GM19395 (cell line): ENCODE data around the gene TNNI3K.

ENCODE experiments used
- ATAC-seq: cut with Tn5 transposase; IDR thresholded peaks from one replicate; pipeline ENCODE4 v1.9.1; 2021; ENCODE audit warnings: mild to moderate bottlenecking, moderate library complexity; ENCODE audit not compliant: unreplicated experiment

The TNNI3K gene

DNA sequence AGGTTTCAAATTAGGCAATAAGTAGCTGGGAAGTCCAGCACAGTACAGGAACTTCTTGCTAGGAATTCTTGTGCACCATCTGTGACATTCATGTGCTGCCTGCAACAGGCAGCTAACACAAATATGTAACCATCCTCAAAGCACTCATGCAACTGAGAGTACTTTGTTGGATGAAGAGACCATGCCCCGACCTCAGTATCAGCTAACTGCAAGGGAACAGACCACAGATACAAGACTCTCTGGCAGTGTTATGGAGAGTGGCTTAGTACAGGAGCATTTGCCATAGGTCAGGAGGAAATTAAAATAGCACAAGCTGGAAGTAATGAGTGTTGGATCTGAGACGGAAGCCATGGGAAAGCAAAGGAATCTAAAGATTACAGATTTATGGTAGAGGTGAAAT is 153.7 kb downstream of the TNNI3K start:
- no peak for ATAC-seq

DNA sequence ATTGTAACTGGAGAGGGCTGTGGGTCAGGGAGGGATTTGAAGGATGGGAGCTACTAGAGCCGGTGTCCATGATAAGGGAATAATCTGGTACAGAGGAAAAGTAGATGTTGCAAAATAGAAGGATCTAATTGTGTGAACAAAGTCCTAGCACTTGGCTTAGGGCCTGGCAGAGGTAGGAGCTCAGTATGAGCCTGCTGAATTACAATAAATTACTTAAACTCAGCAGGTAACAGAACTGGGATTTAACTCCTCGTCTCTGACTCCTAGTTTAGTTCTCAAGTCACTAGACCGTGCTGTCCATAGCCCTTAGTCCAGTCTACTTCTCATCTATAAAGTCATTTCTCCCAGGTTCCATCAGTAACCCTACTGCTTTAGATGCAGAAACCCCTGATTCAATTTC is 157.0 kb downstream of the TNNI3K start:
- ATAC-seq, result no peak

DNA sequence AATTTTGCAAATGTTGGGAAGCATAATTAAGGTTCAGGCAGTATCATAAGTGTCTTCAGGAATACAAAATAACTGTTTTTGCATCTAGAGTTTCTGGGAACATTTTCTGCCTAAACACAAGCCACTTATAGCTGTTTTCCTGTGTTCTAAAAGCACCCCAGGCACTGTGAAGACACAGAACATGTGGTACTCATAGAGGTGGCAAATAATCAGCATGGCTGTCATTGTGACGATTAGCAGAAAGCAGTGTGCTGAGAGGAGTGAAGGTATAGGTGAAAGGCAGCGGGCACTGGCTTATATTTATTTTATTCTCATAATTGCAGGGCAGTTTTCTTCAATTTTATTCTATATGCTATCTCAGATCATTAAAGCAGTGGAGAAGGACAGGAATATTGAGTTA is 157.7 kb downstream of the TNNI3K start:
- ATAC-seq, result no peak

DNA sequence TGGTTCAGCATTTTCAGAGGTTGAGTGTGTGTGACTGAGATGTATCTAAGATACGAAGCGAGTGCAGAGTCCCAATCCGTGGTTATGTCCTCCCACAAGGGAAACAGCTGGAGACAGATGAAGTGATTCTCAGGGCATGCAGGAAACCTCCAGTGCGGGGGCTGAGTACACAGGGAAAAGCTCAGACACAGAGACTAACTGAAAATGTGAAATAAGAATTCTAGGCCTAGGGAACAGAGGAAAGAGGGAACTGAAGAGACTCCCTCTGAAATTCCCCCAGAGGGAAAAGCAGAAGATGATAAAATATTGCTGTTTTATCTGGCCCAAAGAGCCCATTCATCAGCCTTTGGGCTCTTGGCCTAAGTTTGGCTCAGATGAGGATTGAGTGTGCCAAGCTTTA is 160.4 kb downstream of the TNNI3K start:
- ATAC-seq, result no peak

DNA sequence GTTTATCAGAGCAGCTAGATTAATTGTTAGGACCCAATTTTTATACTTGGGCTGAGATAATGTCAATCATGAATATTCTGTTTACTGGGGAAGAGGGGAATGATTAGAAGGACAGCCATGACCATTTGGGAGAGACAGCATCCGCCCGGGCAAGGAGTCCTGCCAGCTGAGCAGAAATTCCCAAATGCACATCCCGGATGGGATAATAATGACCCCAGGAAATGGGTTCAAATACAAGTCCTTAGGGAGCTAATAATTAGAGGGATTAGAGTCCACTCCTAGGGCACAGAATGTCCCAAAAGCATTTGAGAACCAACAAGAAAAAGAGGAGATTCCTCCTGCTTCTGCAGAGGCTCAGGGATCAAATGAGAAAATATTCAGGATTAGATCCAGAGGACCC is 161.3 kb downstream of the TNNI3K start:
- ATAC-seq, result no peak

DNA sequence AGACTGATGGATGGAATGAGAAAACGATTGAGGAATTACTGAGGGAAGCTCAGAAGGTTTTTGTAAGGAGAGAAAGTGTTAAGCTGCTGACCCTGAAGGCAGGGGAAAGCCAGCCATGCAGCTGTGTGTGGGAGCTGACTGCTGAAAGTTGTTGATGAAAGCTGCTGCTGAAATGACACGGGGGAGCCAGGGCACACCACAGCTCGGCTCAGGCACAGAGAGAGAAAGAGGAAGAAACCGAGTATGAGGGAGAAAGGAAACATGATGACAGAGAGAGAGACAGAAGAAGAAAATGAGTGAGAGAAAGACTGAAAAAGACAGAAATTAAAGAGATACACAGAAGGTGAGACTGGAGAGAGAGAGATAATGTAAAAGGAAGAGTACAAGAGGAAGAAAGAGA is 161.7 kb downstream of the TNNI3K start:
- ATAC-seq, result peak; percentile 52

DNA sequence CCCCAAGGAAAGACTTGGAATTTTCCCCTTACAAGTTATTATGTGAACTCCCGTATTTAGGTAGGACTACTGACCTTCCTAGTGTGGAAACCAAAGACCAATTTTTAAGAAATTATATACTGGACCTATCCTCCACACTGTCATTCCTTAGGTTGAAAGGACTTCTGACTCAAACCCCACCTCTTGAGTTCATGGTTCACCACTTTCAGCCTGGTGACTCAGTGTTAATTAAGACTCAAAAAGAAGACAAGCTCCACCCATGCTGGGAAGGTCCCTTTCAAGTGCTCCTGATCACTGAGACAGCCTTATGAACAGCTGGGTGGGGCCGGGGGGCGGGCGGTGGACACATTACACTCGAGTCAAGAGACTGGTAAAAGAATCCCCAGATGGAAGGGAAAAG is 164.1 kb downstream of the TNNI3K start:
- ATAC-seq, result no peak

DNA sequence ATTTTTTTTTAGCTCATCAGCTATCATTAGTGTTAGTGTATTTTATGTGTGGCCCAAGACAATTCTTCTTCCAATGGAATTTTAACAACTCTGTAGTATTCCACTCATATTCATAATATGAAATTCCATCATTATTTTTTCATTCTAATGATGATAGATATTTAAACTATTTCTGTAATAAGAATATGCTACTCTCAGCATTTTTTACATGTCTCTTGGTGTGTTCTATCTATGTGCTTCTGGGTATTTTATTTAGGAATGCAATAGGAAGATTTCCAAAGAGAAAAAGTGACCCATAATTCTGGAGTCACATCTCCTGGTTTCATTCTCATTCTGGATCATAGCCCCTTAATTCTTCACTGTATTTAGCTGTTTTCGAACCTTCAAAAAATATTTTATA is 167.7 kb downstream of the TNNI3K start:
- ATAC-seq, result no peak

DNA sequence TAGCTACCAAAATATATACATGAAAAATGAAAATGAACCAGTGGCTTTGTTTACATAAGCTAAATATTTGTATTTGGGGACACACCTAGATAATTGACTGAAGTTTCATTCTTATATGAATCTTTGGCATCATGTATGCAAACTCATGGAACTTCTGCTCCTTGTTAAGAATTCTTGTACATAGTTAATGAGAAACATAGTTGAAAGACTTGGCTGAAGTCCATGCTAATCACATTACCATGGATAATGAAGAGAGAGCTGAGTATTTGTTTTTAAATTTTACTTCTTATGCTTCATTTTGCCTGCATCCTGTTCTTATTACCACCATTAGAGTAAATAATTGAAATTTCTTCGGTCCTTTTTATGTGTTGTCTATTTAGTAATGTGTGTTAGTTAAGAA is 168.4 kb downstream of the TNNI3K start:
- no peak for ATAC-seq

DNA sequence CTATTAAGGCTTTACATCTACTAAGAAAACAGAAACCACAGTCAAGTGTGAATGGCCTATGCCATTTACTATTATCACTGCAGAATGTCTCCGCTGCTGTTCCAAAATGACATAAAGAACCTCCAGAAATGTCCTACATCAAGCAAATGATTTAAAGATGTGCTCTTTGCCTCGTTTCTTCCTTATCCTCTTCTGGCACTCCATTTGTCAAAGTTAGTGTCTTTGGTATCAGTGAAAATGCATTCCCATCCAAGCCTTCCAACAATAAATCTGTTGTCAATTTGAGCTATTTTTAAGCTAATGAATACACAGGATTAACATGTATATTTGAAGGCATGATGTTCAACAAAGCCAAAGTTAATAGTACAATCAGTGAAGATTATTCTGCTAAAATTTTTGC is 171.6 kb downstream of the TNNI3K start:
- ATAC-seq, result no peak

DNA sequence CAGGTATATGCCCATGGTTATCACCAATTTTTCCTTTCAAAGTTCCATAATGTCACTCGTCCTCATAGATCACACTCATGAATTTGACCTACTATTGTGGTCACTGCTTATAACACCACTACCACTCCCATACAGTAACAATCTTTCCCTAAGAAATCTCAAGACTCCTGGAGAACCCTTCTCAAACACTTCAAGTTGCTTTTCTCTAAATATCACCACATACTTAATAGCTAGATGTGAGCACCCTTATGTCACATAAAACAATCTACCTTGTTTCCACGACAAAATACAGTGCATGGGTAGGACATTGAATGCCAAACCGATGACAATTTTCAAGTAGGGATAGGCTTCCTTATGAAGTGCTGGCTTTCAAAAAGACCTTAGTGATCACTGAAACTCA is 172.7 kb downstream of the TNNI3K start:
- no peak for ATAC-seq

DNA sequence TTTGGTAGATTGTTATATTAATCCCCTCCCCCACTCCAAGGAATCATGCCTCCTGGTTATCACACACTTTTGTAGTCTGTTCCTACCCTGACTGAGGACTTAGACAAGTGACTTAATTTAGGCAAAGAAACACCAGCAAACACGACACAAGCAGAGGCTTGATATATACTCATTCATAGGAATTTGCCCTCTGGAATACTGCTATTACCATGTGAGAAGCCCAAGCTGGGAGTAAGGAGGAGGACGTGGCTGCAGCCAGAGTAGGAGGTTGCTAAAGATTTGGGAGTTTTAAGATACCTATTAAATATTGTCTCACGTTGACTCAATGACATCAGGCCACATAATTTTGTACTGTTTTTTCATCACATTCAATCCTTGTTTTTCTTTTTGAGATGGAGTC is 177.1 kb downstream of the TNNI3K start:
- ATAC-seq, result no peak

DNA sequence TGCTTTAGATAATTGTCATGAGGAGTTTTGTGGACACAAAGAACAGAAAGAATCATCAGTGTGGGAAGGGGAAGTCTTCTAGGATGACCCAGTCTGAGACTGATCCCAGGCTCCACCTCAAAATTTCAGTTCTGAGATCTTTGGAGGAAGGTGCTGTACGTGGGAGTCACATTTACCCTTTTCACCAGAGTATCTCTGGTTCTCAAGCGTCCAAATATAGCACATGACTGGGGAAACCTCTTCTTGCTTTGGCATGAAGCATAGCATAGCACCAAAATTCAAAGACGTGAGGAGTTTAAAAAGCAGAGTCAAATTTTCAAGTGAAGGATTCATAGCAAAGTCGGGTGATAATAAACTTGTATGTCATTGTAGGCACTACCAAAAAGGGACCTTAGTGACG is 180.7 kb downstream of the TNNI3K start:
- ATAC-seq, result no peak

DNA sequence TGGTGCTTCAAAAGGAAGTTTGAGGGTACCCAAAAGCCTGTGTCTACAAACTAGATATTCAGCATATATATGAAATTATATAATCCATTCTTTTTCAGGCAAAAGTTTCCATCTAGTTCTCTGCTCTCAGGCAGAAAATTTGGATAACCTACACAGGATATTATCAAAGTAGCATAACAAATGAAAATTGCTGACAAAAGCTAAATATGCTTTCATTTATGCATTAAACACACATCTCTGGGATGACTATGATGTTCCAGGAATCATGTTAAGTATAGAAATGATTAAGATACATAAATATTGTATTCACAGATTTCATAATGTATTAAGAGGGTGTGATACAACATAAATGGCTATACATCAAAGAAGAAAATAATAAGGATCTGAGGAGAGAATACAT is 184.4 kb downstream of the TNNI3K start:
- ATAC-seq, result no peak

DNA sequence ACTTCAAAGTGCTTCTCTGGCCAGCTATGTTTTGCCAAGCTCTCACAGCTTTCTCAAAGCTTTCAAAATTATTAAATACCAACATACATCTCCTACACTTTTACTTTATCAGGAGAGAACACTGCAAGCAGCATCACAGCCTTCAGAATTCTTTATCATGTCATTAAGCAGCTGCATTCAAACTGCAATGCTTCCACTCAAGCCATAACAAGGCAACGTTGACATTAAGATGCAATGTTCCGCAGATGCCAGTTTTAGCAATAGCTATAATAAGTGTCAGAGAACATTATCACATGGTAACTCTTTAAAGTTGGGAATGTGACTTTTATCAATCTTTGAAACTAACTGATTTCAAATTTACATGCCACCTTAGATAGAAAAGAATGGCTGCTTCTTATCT is 185.3 kb downstream of the TNNI3K start:
- ATAC-seq, result no peak

DNA sequence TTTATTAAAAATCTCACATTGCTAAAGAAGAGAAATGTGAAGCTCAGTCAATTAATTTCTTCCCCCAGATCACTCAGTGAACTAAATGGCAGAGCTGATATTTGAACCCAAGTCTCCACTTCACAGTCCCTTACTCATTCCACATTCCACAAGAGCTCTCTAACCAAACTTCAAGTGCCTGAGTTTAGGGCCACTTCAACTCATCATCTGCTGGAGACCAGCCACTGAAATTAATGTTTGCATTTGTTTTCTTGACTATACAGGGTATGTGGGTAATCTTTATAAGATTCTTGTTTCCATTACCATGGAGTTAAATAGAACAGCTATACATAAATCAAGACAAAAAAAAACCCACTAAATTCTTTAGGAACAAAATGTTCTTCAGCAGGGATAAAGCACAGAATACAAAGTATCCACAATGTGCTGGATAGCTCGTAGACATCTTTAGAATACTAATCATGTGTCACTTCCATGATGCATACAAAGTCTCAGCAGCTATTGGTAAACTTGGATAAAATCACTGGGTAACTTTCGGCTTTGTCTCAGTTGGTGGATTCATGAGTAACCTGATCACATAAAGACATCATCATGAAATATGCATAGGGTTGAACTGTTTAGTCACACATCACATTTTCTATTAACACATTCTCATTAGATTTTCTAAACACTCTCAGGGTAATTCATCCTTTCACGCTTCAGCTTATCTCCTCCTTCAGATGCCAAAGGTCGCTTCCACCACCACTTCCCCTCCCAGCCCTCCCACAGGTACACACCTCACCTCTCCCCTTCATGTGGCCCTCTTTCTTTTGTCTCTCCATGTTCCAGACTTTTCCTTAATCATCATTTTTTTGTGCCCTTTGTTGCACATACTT is 187.5 kb downstream of the TNNI3K start:
- ATAC-seq, result no peak

DNA sequence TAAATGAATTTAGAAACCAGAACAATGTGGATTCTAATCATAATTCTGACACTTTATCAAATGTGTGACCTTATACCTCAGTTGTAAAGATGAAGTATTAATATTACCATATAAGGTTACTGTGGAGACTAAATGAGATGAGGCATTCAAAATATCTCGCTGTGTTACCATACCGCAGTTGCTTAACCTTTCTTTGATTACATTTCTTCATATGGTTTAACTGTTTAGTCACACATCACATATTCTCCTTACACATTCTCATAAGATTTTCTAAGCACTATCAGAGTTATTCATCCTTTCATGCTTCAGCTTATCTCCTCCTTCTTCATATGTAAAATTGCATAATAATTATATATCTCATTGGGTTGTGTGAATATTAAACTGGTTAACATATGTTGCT is 188.3 kb downstream of the TNNI3K start:
- no peak for ATAC-seq

DNA sequence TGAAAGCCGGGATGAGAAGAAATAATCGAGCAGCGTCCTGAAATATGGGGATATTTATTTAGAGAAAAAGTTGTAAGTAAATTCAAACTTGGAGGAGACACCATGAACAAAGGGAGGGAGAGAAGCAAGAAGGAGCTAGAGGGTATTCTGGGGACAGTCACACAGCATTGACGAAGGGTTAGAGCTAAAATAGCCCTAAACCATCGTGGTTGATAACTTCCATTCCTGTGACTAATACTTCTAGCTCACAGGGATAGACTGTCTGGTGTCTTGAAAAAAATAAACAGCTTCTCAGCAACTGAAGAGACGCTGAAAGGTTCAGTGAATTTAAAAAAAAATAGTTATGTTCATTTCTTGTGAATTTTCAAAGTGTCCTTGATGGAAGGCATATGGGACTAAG is 190.5 kb downstream of the TNNI3K start:
- no peak for ATAC-seq

DNA sequence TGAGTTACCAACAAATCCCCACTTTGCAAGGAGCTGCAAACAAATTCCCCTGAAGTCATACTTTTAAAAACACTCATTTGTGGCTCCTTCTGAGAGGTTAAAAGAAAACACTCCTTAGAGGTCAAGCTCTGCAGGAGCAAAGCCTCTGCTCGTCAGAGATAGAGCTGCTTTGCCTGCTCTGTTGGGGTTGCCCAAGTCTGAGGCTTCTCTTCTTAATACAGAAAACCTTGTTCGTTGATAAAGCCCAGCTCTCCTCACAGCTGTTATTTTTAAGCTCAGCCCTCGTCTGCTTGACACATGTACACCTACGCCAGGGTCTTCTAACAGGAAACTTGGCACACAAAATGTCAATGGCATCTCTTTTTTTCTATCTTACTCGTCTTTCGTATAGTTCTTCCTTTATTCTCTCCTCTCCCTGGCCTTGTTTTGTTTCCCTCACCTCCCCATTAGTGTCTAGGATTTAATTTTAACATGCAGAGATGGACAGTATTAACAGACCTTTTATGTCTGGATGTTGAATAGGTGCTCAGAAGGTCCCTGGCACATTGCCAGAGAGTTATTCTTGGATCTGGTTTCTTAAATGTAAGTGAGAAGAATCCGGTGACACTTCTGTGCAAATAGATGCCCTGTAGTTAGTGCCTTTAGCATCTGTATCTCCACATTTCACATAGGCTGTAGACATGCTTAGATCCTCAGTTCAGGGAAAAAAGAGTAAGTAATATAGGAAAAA is 191.2 kb downstream of the TNNI3K start:
- ATAC-seq, result no peak

DNA sequence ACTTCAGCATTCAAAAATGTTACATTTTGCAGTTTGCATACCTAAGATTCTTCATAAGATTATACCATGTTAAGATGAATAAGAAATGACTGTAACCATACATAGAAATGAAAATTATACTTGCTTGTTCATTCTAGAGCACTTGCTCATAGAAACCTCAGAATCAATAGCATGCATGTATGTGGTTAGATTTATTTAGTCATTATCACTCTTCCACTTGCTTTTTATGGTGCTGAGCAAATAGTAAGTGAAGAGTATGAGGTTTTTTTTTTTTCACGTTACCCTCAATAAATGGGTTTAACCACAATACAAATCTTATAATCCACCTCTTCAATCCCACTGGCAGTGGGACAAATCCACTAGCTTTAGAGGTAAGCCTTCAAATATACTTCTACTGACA is 192.5 kb downstream of the TNNI3K start:
- ATAC-seq, result no peak

DNA sequence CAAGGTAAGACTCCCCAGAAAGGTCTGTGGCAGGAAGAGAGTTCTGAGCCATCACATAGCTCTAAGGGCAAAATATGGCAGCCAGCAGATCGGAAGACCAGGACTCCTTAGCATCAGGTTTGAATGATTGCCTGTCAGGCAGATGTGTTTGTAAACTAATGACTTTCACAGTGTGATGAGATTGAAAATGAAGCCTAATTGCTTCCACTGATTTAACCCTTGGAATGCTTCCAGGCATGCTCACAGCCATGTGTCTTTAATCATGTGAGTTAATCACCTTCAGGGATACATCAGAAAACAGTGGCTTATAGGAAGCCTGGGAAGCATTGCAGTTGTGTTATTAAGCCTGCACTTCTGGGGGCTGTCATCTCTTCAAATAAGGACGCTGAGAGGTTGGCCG is 194.4 kb downstream of the TNNI3K start:
- no peak for ATAC-seq

DNA sequence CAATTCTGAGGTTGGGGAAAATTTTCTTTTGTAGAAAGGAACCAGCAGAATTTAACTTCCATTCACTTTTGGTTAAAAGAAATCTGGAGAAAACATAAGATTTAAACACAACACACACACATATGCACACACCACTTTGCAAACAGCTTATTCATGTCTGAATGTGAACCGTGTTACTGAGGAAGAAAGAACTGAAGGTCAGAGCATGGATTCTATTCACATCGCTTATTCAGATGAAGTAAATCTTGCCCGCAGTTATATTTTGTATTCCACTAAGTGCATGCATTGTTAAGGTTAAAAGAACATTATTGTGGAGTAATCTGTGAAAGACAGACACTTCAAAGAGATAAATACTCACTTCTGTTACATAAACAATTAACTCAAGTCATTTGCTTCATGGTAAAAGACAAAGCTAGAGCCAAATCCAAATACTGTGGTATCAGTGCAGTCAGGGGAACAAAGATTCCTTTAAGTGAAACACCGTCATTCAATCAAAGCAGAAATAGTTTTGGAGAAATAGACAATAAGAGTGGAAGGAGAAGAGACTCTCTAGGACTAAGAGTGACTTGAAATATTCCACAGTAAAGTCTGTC is 195.3 kb downstream of the TNNI3K start:
- no peak for ATAC-seq
